K562 (cell line): ENCODE measurements around the gene IZUMO4. TPM values are rescaled to one million over a fixed set of nuclear protein-coding genes. Genes with fewer than 3 reads are reported as not detected.

Source experiments
- ATAC-seq: fragments of 200-7000 bp; cut with Tn5 transposase; 3 replicates; pipeline ENCODE4 v1.9.1; 2020; ENCODE audit warnings: moderate library complexity
- BruUV-seq: library from RNA; stranded (reverse); fragments of 400-500 nt; replicated peaks from 2 replicates; lab custom pipeline; 2021; lab: Mats Ljungman, UMichigan
- CTCF ChIA-PET: fragments of 300-600 bp; formaldehyde crosslinking; extraction: SDS; loops from one replicate; lab custom pipeline; 2021; ENCODE audit warnings: low intra/inter-chr PET ratio; lab: Yijun Ruan, JAX
- POLR2A ChIA-PET: fragments of 300-600, 350-650 bp; sonication (Branson Sonifier 250); formaldehyde crosslinking; extraction: SDS; loops from one replicate; lab custom pipeline; 2021; ENCODE audit warnings: antibody characterized with exemption, inconsistent platforms; lab: Yijun Ruan, JAX
- DNase-seq, 4 experiments: peaks; one replicate each; pipeline versions ENCODE4 v3.0.0 to v3.0.0-alpha.2; 2011 to 2018; ENCODE audit warnings: low spot score in 3 of 4, mixed read lengths in 3 of 4; ENCODE audit errors: extremely low read depth in 1 of 4
- FAIRE-seq: peaks from 2 replicates; lab custom pipeline; 2011; peaks lifted over from hg19 to GRCh38; lab: Jason Lieb, UNC
- H2AFZ ChIP-seq: 2 replicates; pipeline ENCODE4 v1.6.0; 2011; ENCODE audit warnings: low read depth, low read length, control low read depth, inconsistent platforms
- H3K27ac ChIP-seq: fragments of 200-600 bp; 3 replicates; pipeline ENCODE4 v1.8.0; 2011; ENCODE audit warnings: low read depth, mild to moderate bottlenecking, control low read depth, inconsistent platforms, low read length, moderate library complexity, mixed read lengths; ENCODE audit errors: extremely low read depth
- H3K27me3 ChIP-seq, 2 experiments: fragments of 300-600 bp in 1 of 2; 2 replicates in 1 of 2; 3 replicates in 1 of 2; pipeline versions ENCODE4 v1.6.0 to v1.8.0; 2011; ENCODE audit warnings: inconsistent platforms in 2 of 2, low read length in 2 of 2, mild to moderate bottlenecking in 1 of 2, mixed read lengths in 1 of 2, moderate library complexity in 1 of 2; ENCODE audit not compliant: control insufficient read depth in 2 of 2, insufficient read depth in 2 of 2
- H3K36me3 ChIP-seq: fragments of 300-600 bp; 3 replicates; pipeline ENCODE4 v1.8.0; 2011; ENCODE audit warnings: mild to moderate bottlenecking, low read length, inconsistent platforms; ENCODE audit not compliant: control insufficient read depth, insufficient read depth
- H3K4me1 ChIP-seq, 2 experiments: fragments of 200-600 bp in 1 of 2; replicated peaks in 1 of 2; 2 replicates in 1 of 2; 3 replicates in 1 of 2; pipeline versions ENCODE4 v1.5.1 to v1.8.0; 2011; ENCODE audit warnings: inconsistent platforms in 2 of 2, low read length in 2 of 2, mild to moderate bottlenecking in 1 of 2, mixed read lengths in 1 of 2, moderate library complexity in 1 of 2; ENCODE audit not compliant: control insufficient read depth in 2 of 2, insufficient read depth in 2 of 2
- H3K4me2 ChIP-seq: 2 replicates; pipeline ENCODE4 v1.6.1; 2011; ENCODE audit warnings: low read length, control low read depth, inconsistent platforms, mixed read lengths; ENCODE audit not compliant: insufficient read depth
- H3K4me3 ChIP-seq: fragments of 200-600 bp; sonication (generic), shearing (Covaris generic); 2 replicates; pipeline ENCODE4 v1.5.1; 2016; ENCODE audit warnings: control low read depth, inconsistent platforms
- H3K79me2 ChIP-seq: fragments of 200-600 bp; 3 replicates; pipeline ENCODE4 v1.8.0; 2011; ENCODE audit warnings: low read length, inconsistent platforms; ENCODE audit not compliant: control insufficient read depth, insufficient read depth
- H3K9ac ChIP-seq, 2 experiments: 2 replicates each; pipeline versions ENCODE4 v1.6.0 to v1.6.1; 2011; ENCODE audit warnings: low read depth in 2 of 2, low read length in 2 of 2, control low read depth in 1 of 2, inconsistent platforms in 1 of 2, mild to moderate bottlenecking in 1 of 2, mixed read lengths in 1 of 2; ENCODE audit not compliant: insufficient read depth in 1 of 2
- H3K9me1 ChIP-seq: one replicate; pipeline ENCODE4 v1.6.0; 2011; ENCODE audit warnings: inconsistent platforms, mild to moderate bottlenecking, low read length, moderate library complexity; ENCODE audit not compliant: control insufficient read depth, insufficient read depth
- H3K9me3 ChIP-seq: replicated peaks from 2 replicates; pipeline ENCODE4 v1.5.1; 2011; ENCODE audit warnings: low read depth, low read length, inconsistent platforms; ENCODE audit not compliant: control insufficient read depth, insufficient read depth
- H4K20me1 ChIP-seq: replicated peaks from 2 replicates; pipeline ENCODE4 v1.6.1; 2011; ENCODE audit warnings: low read length, inconsistent platforms, mixed read lengths; ENCODE audit not compliant: control insufficient read depth, insufficient read depth
- HDGF ChIP-seq: fragments of 450-650 bp; IDR thresholded peaks from 2 replicates; pipeline ENCODE4 v1.6.1; 2016
- MCM3 ChIP-seq: fragments of 450-650 bp; IDR thresholded peaks from 2 replicates; pipeline ENCODE4 v1.6.1; 2016
- PML ChIP-seq: IDR thresholded peaks from 2 replicates; pipeline ENCODE4 v1.6.1; 2012; ENCODE audit warnings: low read length, inconsistent platforms
- USF1 ChIP-seq: sonication (generic); formaldehyde crosslinking; IDR thresholded peaks from 2 replicates; pipeline ENCODE4 v1.9.0; 2022; ENCODE audit warnings: mild to moderate bottlenecking, missing genetic modification reagents
- ZNF445 ChIP-seq: fragments of 250-450 bp; sonication (Bioruptor Pico); IDR thresholded peaks from 2 replicates; pipeline ENCODE4 v1.4.0; 2020; ENCODE audit warnings: low read depth, mild to moderate bottlenecking, moderate library complexity
- ZNF57 ChIP-seq: fragments of 450-650 bp; formaldehyde crosslinking; IDR thresholded peaks from 2 replicates; pipeline ENCODE4 v1.4.0; 2020; ENCODE audit warnings: mild to moderate bottlenecking, moderate library complexity
- ZNF584 ChIP-seq: fragments of 200-800 bp; sonication (Bioruptor generic); IDR thresholded peaks from 2 replicates; pipeline ENCODE4 v1.6.1; 2016; ENCODE audit warnings: low read depth, mild to moderate bottlenecking, missing genetic modification characterization, missing compliant biosample characterization
- ZNF592 ChIP-seq: fragments of 450-650 bp; IDR thresholded peaks from 2 replicates; pipeline ENCODE4 v1.6.1; 2017; ENCODE audit warnings: antibody characterized with exemption, mild to moderate bottlenecking
- ZNF668 ChIP-seq: fragments of 250-450 bp; sonication (Bioruptor Pico); IDR thresholded peaks from 2 replicates; pipeline ENCODE4 v1.8.0; 2022; ENCODE audit warnings: mild to moderate bottlenecking, inconsistent platforms
- WGBS: fragments of 100-300 bp; shearing (Covaris generic); methylation state at CpG from one replicate; pipeline ENCODE4 v1.1.6; 2016; ENCODE audit warnings: low coverage, mixed read lengths; ENCODE audit not compliant: insufficient coverage; ENCODE audit errors: missing lambda C conversion rate; 5-methylcytosine and 5-hydroxymethylcytosine counted together
- in situ Hi-C: fragments of 300-500 bp; cut with MboI; formaldehyde crosslinking; loops from 4 replicates; pipeline ENCODE4 v1.15.0; 2018; ENCODE audit warnings: inconsistent platforms, mixed read lengths
- intact Hi-C: fragments of 100-400 bp; cut with micrococcal nuclease; formaldehyde crosslinking; loops from 2 replicates; pipeline ENCODE4 v1.14.2; 2022
- polyA plus RNA-seq, 8 experiments: library from polyadenylated mRNA; depleted of rRNA in 4 of 8; stranded (reverse) in 5 of 8; unstranded in 3 of 8; fragments of >200 nt; fragmentation: Nextera tagmentation in 2 of 8; fragmentation: Illumina TruSeq in 1 of 8; extraction: Ambion mirVana in 2 of 8; extraction: Trizol in 1 of 8; gene quantifications; 2 replicates each; pipeline versions ENCODE4 v1.2.1 to v1.2.3, GENCODE V29; 2011 to 2014; ENCODE audit warnings: inconsistent platforms in 1 of 8, missing spikeins in 1 of 8
- total RNA-seq, 7 experiments: library from RNA; depleted of rRNA in 6 of 7; stranded (reverse); fragments of >200 nt in 6 of 7; fragmentation: Illumina TruSeq in 2 of 7; extraction: Trizol in 2 of 7; gene quantifications; 2 replicates each; pipeline versions ENCODE4 v1.2.1 to v1.2.3, GENCODE V29; 2011 to 2021; ENCODE audit warnings: low replicate concordance in 1 of 7
- TF ChIP-seq, protein P1 (sequence below): fragments of 200-800 bp; sonication (Bioruptor generic); IDR thresholded peaks from 2 replicates; pipeline ENCODE4 v1.6.1; 2017; ENCODE audit warnings: missing genetic modification characterization, missing compliant biosample characterization
- TF ChIP-seq, protein P2 (sequence below): fragments of 200-800 bp; sonication (Bioruptor generic); IDR thresholded peaks from 2 replicates; pipeline ENCODE4 v1.6.1; 2017; ENCODE audit warnings: missing genetic modification characterization, missing compliant biosample characterization

IZUMO4 gene
- total and polyA plus RNA-seq, 9 of the 15 experiments (the other 6 are each of a cell fraction or from before 2014, with no cell fraction given): 0.07 to 3.9 (median 1.2) TPM

DNA sequence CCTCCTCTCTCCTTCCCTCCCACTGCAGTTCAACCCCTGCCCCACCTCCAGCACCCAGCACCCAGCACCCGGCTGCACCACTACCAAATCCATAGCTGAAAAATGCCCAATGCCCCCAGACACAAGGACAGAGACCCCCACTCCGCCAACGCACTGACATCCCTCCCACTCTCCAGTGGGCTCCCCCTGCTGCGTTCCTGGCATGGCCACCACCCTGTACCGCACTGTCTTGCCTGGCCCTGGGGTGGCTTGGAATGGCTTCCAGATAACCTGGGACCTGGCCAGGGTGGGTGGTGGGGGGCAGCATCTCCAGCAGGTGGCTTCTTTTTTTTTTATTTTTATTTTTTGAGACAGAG lies 39.9 kb upstream of the IZUMO4 start (continued):
- TF ChIP-seq, protein P1, sequence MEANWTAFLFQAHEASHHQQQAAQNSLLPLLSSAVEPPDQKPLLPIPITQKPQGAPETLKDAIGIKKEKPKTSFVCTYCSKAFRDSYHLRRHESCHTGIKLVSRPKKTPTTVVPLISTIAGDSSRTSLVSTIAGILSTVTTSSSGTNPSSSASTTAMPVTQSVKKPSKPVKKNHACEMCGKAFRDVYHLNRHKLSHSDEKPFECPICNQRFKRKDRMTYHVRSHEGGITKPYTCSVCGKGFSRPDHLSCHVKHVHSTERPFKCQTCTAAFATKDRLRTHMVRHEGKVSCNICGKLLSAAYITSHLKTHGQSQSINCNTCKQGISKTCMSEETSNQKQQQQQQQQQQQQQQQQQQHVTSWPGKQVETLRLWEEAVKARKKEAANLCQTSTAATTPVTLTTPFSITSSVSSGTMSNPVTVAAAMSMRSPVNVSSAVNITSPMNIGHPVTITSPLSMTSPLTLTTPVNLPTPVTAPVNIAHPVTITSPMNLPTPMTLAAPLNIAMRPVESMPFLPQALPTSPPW (CRISPR knock-in tag): peak; percentile 42; the same call in 1 of the 2 replicates
- TF ChIP-seq HDGF: peak; percentile 16; the same call in 1 of the 2 replicates
- TF ChIP-seq ZNF668: 0 out of 2 replicates have a peak, but pooled peaks have one; percentile 77
- TF ChIP-seq ZNF57 (CRISPR knock-in tag): no peak

DNA sequence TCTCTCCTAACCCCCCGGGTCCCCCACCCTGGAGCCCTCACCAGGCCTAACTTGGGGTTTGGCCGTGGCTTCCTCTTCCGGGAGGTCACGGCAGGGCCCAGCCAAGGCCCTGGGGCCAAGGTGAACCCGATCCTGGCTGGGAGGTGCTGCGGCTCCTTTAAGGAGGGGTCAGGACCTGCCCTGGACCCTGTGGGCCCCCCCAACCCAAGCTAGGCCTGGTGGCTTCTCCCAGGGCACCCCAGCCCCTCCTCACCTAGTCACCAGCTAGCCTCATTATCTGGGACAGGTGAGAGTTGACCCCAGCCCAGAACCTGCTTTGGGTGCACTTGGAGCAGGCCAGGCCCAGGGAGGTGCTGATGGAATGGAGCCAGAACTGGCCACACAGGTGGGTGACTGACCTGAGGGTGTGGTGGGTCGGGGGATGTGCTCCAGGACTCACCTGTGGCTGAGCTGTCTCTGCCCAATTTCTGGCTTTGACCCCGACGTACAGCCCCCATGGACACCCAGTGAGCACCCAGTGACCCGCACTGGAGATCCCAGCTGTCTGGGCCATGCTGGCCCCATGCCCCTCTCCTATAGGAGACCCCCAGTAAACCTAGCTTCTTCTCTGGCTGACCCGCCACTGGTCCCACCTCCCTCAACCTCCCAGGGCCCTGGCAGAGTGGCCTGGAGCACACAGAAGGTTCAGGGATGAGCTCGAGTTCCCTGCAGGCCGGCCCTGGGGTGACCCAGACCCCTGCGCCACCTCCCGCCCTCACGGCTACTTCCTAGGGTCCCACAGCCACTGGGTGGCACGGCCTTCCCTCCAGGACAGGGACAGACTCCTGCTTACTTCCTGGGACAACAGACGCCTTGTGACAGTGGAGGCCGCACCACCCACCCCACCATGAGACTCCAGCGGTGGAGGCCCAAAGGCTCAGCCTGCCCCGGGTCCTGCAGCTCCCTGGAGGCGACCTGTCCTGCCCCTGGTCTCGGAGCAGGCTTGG lies 38.9 kb upstream of the IZUMO4 start:
- Histone ChIP-seq H4K20me1 (no peaks in the 10 kb centered on the region), H2AFZ (peak overlapping the region; percentile 23; the same call in 1 of the 2 replicates), H3K36me3 (no peaks in the 10 kb centered on the region), H3K9me1 (no peaks in the 10 kb centered on the region), H3K27me3 (no peaks in the 10 kb centered on the region), H3K4me2 (no peak overlapping the region), H3K9me3 (no peaks in the 10 kb centered on the region), H3K4me1 (peaks cover 54 to 85% of the 10 kb centered on the region in 2 experiments), H3K27ac (peak overlapping the region; percentile 100), H3K4me3 (no peak overlapping the region), H3K79me2 (peaks cover 13% of the 10 kb centered on the region), H3K9ac (peak overlapping the region; percentile 85 to 98; a peak in 3 of 4 replicates)
- ATAC-seq (no peak), FAIRE-seq (no peak), DNase-seq (no peak)
- WGBS: 76% methylated on average over 18 of the region's 23 CpGs
- intact Hi-C loops (no loop called here), in situ Hi-C loops (no loop called here)
- ChIA-PET CTCF (no interaction called here), POLR2A (interaction anchor here (0.6 to 6.8 kb wide), 2 partner anchors 10 to 1178 kb away, joined by 5 to 72 read pairs; no protein-coding TSS in a partner anchor)
- BruUV-seq: no TSS peak
- TF ChIP-seq MCM3 (no peak), ZNF445 (CRISPR knock-in tag) (no peak), PML (no peak), ZNF592 (peak; percentile 41), USF1 (CRISPR knock-in tag) (no peak), ZNF57 (CRISPR knock-in tag) (no peak), ZNF584 (no peak)
- TF ChIP-seq, protein P2, sequence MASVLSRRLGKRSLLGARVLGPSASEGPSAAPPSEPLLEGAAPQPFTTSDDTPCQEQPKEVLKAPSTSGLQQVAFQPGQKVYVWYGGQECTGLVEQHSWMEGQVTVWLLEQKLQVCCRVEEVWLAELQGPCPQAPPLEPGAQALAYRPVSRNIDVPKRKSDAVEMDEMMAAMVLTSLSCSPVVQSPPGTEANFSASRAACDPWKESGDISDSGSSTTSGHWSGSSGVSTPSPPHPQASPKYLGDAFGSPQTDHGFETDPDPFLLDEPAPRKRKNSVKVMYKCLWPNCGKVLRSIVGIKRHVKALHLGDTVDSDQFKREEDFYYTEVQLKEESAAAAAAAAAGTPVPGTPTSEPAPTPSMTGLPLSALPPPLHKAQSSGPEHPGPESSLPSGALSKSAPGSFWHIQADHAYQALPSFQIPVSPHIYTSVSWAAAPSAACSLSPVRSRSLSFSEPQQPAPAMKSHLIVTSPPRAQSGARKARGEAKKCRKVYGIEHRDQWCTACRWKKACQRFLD (CRISPR knock-in tag): no peak
